Heart left ventricle (tissue), 13 donors: ENCODE measurements around the gene MRPL50.

Experiments used
- POLR2A ChIP-seq, 2 donors: fragments of 450-650 bp; IDR thresholded peaks; one replicate each; pipeline ENCODE4 v1.6.1; 2017; ENCODE audit warnings: antibody characterized with exemption in 2 of 2, mild to moderate bottlenecking in 2 of 2, moderate library complexity in 2 of 2
- TF ChIP-seq, protein P1 (sequence below), 12 donors: fragments of 200-600 bp; sonication (generic) in 4 of 12; IDR thresholded peaks; one replicate each; pipeline versions ENCODE4 v1.5.0 to v1.8.0; 2018 to 2022; ENCODE audit warnings: antibody characterized with exemption in 12 of 12, mild to moderate bottlenecking in 5 of 12
- donor health status: ischemic (EF 13 %, LVEDD 7.1; RV severe dilation, severe dysfunction).
- donor health status: DM: no; HTN: yes; CAD: no.
- donor health status: DM: no; HTN: no; CAD: no.
- donor health status: ischemic (EF 25% LVEDD 6.9; RV normal size, moderate dysfunction).
- donor health status: ischemic (EF 25% LVEDD 5.7; RV mildly dilated, moderate dysfunction).
- donor health status: ischemic (EF 35%, LVEDD 5.7; RV mildly dilated, moderate dysfunction).
- donor health status: nonischemic (EF 11% LVEDD 7.7; RV severe dilation, severe dysfunction).
- donor health status: DM: yes; HTN: yes; CAD: no.
- donor health status: PGD.
- donor health status: ischemic (EF 29% LVEDD 5.4; RV normal size, mild dysfunction).
- donor health status: nonischemic (EF 23%, LVEDD 6.1; RV moderate dilation, normal function).

DNA sequence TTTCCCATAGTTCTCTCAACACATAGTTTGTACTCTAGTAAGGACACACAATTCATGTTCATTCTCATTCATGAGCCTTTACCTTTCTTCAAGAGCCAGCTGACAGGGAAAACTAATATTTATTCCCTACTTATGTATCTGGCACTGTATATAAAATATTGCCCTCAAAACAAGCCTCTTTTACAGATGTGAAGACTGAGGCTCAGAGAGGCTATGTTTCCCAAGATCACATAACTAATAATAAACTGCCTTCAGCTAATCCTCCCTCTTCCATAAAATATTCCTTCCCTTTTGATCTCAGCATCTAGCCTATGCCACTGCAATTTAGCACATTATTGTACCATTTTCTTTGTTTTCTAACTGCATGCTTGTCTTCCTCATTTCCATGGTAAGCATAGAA is 19.0 kb upstream of the MRPL50 start:
- TF ChIP-seq, protein P1, sequence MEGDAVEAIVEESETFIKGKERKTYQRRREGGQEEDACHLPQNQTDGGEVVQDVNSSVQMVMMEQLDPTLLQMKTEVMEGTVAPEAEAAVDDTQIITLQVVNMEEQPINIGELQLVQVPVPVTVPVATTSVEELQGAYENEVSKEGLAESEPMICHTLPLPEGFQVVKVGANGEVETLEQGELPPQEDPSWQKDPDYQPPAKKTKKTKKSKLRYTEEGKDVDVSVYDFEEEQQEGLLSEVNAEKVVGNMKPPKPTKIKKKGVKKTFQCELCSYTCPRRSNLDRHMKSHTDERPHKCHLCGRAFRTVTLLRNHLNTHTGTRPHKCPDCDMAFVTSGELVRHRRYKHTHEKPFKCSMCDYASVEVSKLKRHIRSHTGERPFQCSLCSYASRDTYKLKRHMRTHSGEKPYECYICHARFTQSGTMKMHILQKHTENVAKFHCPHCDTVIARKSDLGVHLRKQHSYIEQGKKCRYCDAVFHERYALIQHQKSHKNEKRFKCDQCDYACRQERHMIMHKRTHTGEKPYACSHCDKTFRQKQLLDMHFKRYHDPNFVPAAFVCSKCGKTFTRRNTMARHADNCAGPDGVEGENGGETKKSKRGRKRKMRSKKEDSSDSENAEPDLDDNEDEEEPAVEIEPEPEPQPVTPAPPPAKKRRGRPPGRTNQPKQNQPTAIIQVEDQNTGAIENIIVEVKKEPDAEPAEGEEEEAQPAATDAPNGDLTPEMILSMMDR (IDR thresholded peaks at IDR 0.05) = no peak
- TF ChIP-seq POLR2A (IDR thresholded peaks at IDR 0.05) = no peak
